Thymus (tissue), 11 donors: ENCODE measurements around the gene G6PC1. TPM values are rescaled to one million over a fixed set of nuclear protein-coding genes. Genes with fewer than 3 reads are reported as not detected.
"Not testable (repeated sequence)": the region's sequence is repeated elsewhere in the genome, so short reads cannot be mapped to it uniquely, and the experiment has no call there.

Experiments used
- DNase-seq, 9 donors: peaks; one replicate each; pipeline ENCODE4 v3.0.0-alpha.2; 2013; ENCODE audit warnings: low spot score in 9 of 9, low read depth in 6 of 9, missing footprints in 1 of 9
- H3K27ac ChIP-seq, 2 donors: one replicate each; pipeline ENCODE4 v1.5.1; 2013; ENCODE audit warnings: control low read depth in 1 of 2, low read depth in 1 of 2, low read length in 1 of 2, mild to moderate bottlenecking in 1 of 2, moderate library complexity in 1 of 2
- H3K27me3 ChIP-seq, 2 donors: one replicate each; pipeline ENCODE4 v1.5.1; 2013; ENCODE audit warnings: low read length in 1 of 2; ENCODE audit not compliant: control insufficient read depth in 2 of 2, insufficient read depth in 1 of 2
- H3K36me3 ChIP-seq, 2 donors: one replicate each; pipeline ENCODE4 v1.5.1; 2013; ENCODE audit warnings: low read length in 1 of 2, mild to moderate bottlenecking in 1 of 2, moderate library complexity in 1 of 2; ENCODE audit not compliant: control insufficient read depth in 2 of 2, insufficient read depth in 2 of 2
- H3K4me1 ChIP-seq, 2 donors: one replicate each; pipeline ENCODE4 v1.5.1; 2013; ENCODE audit warnings: low read length in 2 of 2; ENCODE audit not compliant: control insufficient read depth in 2 of 2, insufficient read depth in 2 of 2
- H3K4me3 ChIP-seq, 2 donors: one replicate each; pipeline ENCODE4 v1.5.1; 2013; ENCODE audit warnings: low read length in 2 of 2, control low read depth in 1 of 2, mild to moderate bottlenecking in 1 of 2
- H3K9me3 ChIP-seq, 2 donors: one replicate each; pipeline ENCODE4 v1.5.1; 2013; ENCODE audit warnings: low read length in 1 of 2, mild to moderate bottlenecking in 1 of 2; ENCODE audit not compliant: control insufficient read depth in 2 of 2, insufficient read depth in 1 of 2
- WGBS: extraction: QIAGEN DNeasy Blood & Tissue Kit; methylation state at CpG from one replicate; pipeline ENCODE4 v1.1.7; 2013; 5-methylcytosine and 5-hydroxymethylcytosine counted together
- polyA plus RNA-seq: library from polyadenylated mRNA; stranded (reverse); fragments of 200-250 nt; gene quantifications from one replicate; pipeline ENCODE4 v1.2.3, GENCODE V29; 2013
- total RNA-seq: library from RNA; stranded (reverse); fragments of 120-200 nt; gene quantifications from one replicate; pipeline ENCODE4 v1.2.4, GENCODE V29; 2013
- donor health status: healthy.

The G6PC1 gene
- total and polyA plus RNA-seq, 2 donors = 0.05 to 0.07 TPM

- not testable (repeated sequence) for H3K27ac ChIP-seq, H3K36me3 ChIP-seq, H3K9me3 ChIP-seq, DNase-seq, H3K4me1 ChIP-seq, H3K27me3 ChIP-seq, H3K4me3 ChIP-seq
- 96% methylated on average over 7 of the region's 8 CpGs for WGBS
These were observed 44.5 kb upstream of the G6PC1 start for GRCh38 chr17:42856093-42856492.

GRCh38 chr17:42856516-42856915, 44.1 kb upstream of the G6PC1 start:
- H3K36me3 ChIP-seq, DNase-seq, H3K9me3 ChIP-seq, H3K4me1 ChIP-seq, H3K4me3 ChIP-seq, H3K27ac ChIP-seq, H3K27me3 ChIP-seq: not testable (repeated sequence)
- 98% methylated on average over 6 of the region's 8 CpGs for WGBS

GRCh38 chr17:42857389-42857788, 43.2 kb upstream of the G6PC1 start:
- Histone ChIP-seq H3K27ac (no peak overlapping the region), H3K27me3 (no peaks in the 10 kb centered on the region), H3K4me3 (no peak overlapping the region), H3K36me3 (no peaks in the 10 kb centered on the region), H3K9me3 (no peaks in the 10 kb centered on the region), H3K4me1 (peaks cover 0 to 8% of the 10 kb centered on the region in 2 donors)
- no peak for DNase-seq
- 100% methylated on average over 1 of the region's 1 CpG for WGBS

GRCh38 chr17:42865638-42866094, 34.9 kb upstream of the G6PC1 start:
- H3K4me3 ChIP-seq = no peak overlapping the region
- peaks cover 0 to 2% of the 10 kb centered on the region in 2 donors for H3K27me3 ChIP-seq
- WGBS = 94% methylated on average over 7 of the region's 7 CpGs
- no peaks in the 10 kb centered on the region for H3K36me3 ChIP-seq
- H3K9me3 ChIP-seq = peaks cover 0 to 1% of the 10 kb centered on the region in 2 donors
- H3K4me1 ChIP-seq = peaks cover 0 to 4% of the 10 kb centered on the region in 2 donors
- H3K27ac ChIP-seq = no peak overlapping the region
- no peak for DNase-seq

GRCh38 chr17:42866216-42866615, 34.4 kb upstream of the G6PC1 start:
- DNase-seq = no peak
- no peaks in the 10 kb centered on the region for H3K36me3 ChIP-seq
- no peak overlapping the region for H3K27ac ChIP-seq
- peaks cover 0 to 4% of the 10 kb centered on the region in 2 donors for H3K4me1 ChIP-seq
- WGBS = 96% methylated on average over 4 of the region's 4 CpGs
- H3K27me3 ChIP-seq = peaks cover 0 to 2% of the 10 kb centered on the region in 2 donors
- no peak overlapping the region for H3K4me3 ChIP-seq
- H3K9me3 ChIP-seq = peaks cover 0 to 7% of the 10 kb centered on the region in 2 donors

- H3K27ac ChIP-seq = no peak overlapping the region
- peaks cover 0 to 2% of the 10 kb centered on the region in 2 donors for H3K27me3 ChIP-seq
- 86% methylated on average over 12 of the region's 12 CpGs for WGBS
- H3K4me1 ChIP-seq = peaks cover 0 to 4% of the 10 kb centered on the region in 2 donors
- H3K4me3 ChIP-seq = no peak overlapping the region
- peaks cover 0 to 12% of the 10 kb centered on the region in 2 donors for H3K9me3 ChIP-seq
- DNase-seq = no peak
- H3K36me3 ChIP-seq = no peaks in the 10 kb centered on the region
These were observed 33.7 kb upstream of the G6PC1 start for GRCh38 chr17:42866631-42867575.

GRCh38 chr17:42867694-42868261, 32.8 kb upstream of the G6PC1 start:
- H3K27ac ChIP-seq, H3K27me3 ChIP-seq, DNase-seq, H3K4me3 ChIP-seq, H3K4me1 ChIP-seq, H3K36me3 ChIP-seq: not testable (repeated sequence)
- H3K9me3 ChIP-seq = peaks cover 0 to 12% of the 10 kb centered on the region in 2 donors
- WGBS = 97% methylated on average over 21 of the region's 21 CpGs

- DNase-seq = no peak
- Histone ChIP-seq H3K9me3 (peaks cover 0 to 12% of the 10 kb centered on the region in 2 donors), H3K36me3 (no peaks in the 10 kb centered on the region), H3K4me1 (peaks cover 0 to 4% of the 10 kb centered on the region in 2 donors), H3K27me3 (peaks cover 0 to 2% of the 10 kb centered on the region in 2 donors), H3K4me3 (no peak overlapping the region), H3K27ac (no peak overlapping the region)
- WGBS = 98% methylated on average over 12 of the region's 12 CpGs
These were observed 32.3 kb upstream of the G6PC1 start for GRCh38 chr17:42868338-42868737.

GRCh38 chr17:42871647-42872046, 29.0 kb upstream of the G6PC1 start:
- peaks cover 0 to under 1% of the 10 kb centered on the region in 2 donors for H3K27me3 ChIP-seq
- no peak overlapping the region for H3K4me3 ChIP-seq
- WGBS = 99% methylated on average over 4 of the region's 4 CpGs
- H3K9me3 ChIP-seq = peaks cover 0 to 12% of the 10 kb centered on the region in 2 donors
- no peaks in the 10 kb centered on the region for H3K36me3 ChIP-seq
- DNase-seq = no peak
- H3K27ac ChIP-seq = no peak overlapping the region
- no peaks in the 10 kb centered on the region for H3K4me1 ChIP-seq
